ENCODE measurements around the gene CXCR3.
A peak's percentile ranks its signal among the peaks of the same experiment; 100 is the strongest.
"Not testable (repeated sequence)": the region's sequence is repeated elsewhere in the genome, so short reads cannot be mapped to it uniquely, and the experiment has no call there.

Gene CXCR3

GRCh38 chrX:71652405-71652804, 34.1 kb upstream of the CXCR3 start:
- TF ChIP-seq CTCF (IDR thresholded peaks at IDR 0.05; ENCODE audit: insufficient read depth, low read length) = peak; percentile 15
- no peak for TF ChIP-seq REST (IDR thresholded peaks at IDR 0.05; ENCODE audit: insufficient replicate concordance, low read depth)
- no peak overlapping the region for H3K27ac ChIP-seq (replicated peaks)

GRCh38 chrX:71650333-71650969, 32.1 kb upstream of the CXCR3 start:
- TF ChIP-seq SPI1 (IDR thresholded peaks at IDR 0.05; ENCODE audit: borderline replicate concordance, low read depth) = peak; percentile 15; the same call in 1 of the 2 replicates
- no peak for TF ChIP-seq REST (IDR thresholded peaks at IDR 0.05; ENCODE audit: insufficient replicate concordance, low read depth)
- H3K4me3 ChIP-seq (replicated peaks; ENCODE audit: insufficient read depth, low read length) = no peak overlapping the region
- DNase-seq (ENCODE audit: low read depth in 1 of 2, low spot score in 1 of 2) = peak in 1 of 2 experiments; percentile 34
- no peaks in the 10 kb centered on the region for H3K27me3 ChIP-seq (ENCODE audit: insufficient read depth, poor library complexity, severe bottlenecking)
- no peak overlapping the region for H3K27ac ChIP-seq (replicated peaks)

More at GRCh38 chrX:71652405-71652804, 34.1 kb upstream of the CXCR3 start:
- peak in 1 of 2 experiments; percentile 51 for DNase-seq (ENCODE audit: low read depth in 1 of 2, low spot score in 1 of 2)
- Histone ChIP-seq H3K4me3 (replicated peaks; ENCODE audit: insufficient read depth, low read length) (no peak overlapping the region), H3K27me3 (ENCODE audit: insufficient read depth, poor library complexity, severe bottlenecking) (no peaks in the 10 kb centered on the region)

GRCh38 chrX:71644406-71644805, 26.1 kb upstream of the CXCR3 start:
- not testable (repeated sequence) for H3K4me3 ChIP-seq (replicated peaks; ENCODE audit: insufficient read depth, low read length); H3K27me3 ChIP-seq (ENCODE audit: insufficient read depth, poor library complexity, severe bottlenecking); H3K27ac ChIP-seq (replicated peaks); DNase-seq (ENCODE audit: low read depth in 1 of 2, low spot score in 1 of 2)

GRCh38 chrX:71640002-71640401, 21.7 kb upstream of the CXCR3 start:
- H3K4me3 ChIP-seq (replicated peaks; ENCODE audit: insufficient read depth, low read length) = no peak overlapping the region
- no peaks in the 10 kb centered on the region for H3K27me3 ChIP-seq (ENCODE audit: insufficient read depth, poor library complexity, severe bottlenecking)
- TF ChIP-seq CTCF (IDR thresholded peaks at IDR 0.05; ENCODE audit: insufficient read depth, low read length) = no peak
- TF ChIP-seq SPI1 (IDR thresholded peaks at IDR 0.05; ENCODE audit: borderline replicate concordance, low read depth) = no peak
- TF ChIP-seq REST (IDR thresholded peaks at IDR 0.05; ENCODE audit: insufficient replicate concordance, low read depth) = no peak
- TF ChIP-seq GABPA (IDR thresholded peaks at IDR 0.05; ENCODE audit: low read depth) = no peak
- TF ChIP-seq POLR2AphosphoS5 (IDR thresholded peaks at IDR 0.05; ENCODE audit: low read depth) = no peak
- DNase-seq (ENCODE audit: low read depth in 1 of 2, low spot score in 1 of 2) = no peak
- H3K27ac ChIP-seq (replicated peaks) = no peak overlapping the region

Measured in HL-60 (cell line).